ENCODE data around the gene DYRK4. TPM values are rescaled to one million over a fixed set of nuclear protein-coding genes. Genes with fewer than 3 reads are reported as not detected.

The DYRK4 gene
- total RNA-seq, 1 donor from 2014 or later = 19.4 TPM

GRCh38 chr12:4556735-4557530 lies 5.1 kb upstream of the DYRK4 start:
- H3K36me3 ChIP-seq = no peaks in the 10 kb centered on the region
- peaks cover 5% of the 10 kb centered on the region for H3K4me1 ChIP-seq
- DNase-seq (ENCODE audit: extremely low spot score in 2 of 2) = no peak
- no peaks in the 10 kb centered on the region for H3K9me3 ChIP-seq
- H3K4me3 ChIP-seq = no peak overlapping the region
- TF ChIP-seq POLR2AphosphoS5 (IDR thresholded peaks at IDR 0.05; ENCODE audit: insufficient read depth in 1 of 2, low read depth in 1 of 2) (no peak), POLR2A (IDR thresholded peaks at IDR 0.05) (no peak)
- TF ChIP-seq, protein P1, sequence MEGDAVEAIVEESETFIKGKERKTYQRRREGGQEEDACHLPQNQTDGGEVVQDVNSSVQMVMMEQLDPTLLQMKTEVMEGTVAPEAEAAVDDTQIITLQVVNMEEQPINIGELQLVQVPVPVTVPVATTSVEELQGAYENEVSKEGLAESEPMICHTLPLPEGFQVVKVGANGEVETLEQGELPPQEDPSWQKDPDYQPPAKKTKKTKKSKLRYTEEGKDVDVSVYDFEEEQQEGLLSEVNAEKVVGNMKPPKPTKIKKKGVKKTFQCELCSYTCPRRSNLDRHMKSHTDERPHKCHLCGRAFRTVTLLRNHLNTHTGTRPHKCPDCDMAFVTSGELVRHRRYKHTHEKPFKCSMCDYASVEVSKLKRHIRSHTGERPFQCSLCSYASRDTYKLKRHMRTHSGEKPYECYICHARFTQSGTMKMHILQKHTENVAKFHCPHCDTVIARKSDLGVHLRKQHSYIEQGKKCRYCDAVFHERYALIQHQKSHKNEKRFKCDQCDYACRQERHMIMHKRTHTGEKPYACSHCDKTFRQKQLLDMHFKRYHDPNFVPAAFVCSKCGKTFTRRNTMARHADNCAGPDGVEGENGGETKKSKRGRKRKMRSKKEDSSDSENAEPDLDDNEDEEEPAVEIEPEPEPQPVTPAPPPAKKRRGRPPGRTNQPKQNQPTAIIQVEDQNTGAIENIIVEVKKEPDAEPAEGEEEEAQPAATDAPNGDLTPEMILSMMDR (IDR thresholded peaks at IDR 0.05) = no peak
- intact Hi-C loops (cut with DNase I) = no loop called here
- H3K27me3 ChIP-seq = no peaks in the 10 kb centered on the region
- H3K27ac ChIP-seq = no peak overlapping the region

- no peaks in the 10 kb centered on the region for H3K27me3 ChIP-seq
- TF ChIP-seq POLR2A (IDR thresholded peaks at IDR 0.05) (no peak), POLR2AphosphoS5 (IDR thresholded peaks at IDR 0.05; ENCODE audit: insufficient read depth in 1 of 2, low read depth in 1 of 2) (no peak)
- TF ChIP-seq, protein P1 (IDR thresholded peaks at IDR 0.05) = no peak
- no peak for DNase-seq (ENCODE audit: extremely low spot score in 2 of 2)
- no peak overlapping the region for H3K27ac ChIP-seq
- no peak overlapping the region for H3K4me3 ChIP-seq
- H3K4me1 ChIP-seq = peaks cover 8% of the 10 kb centered on the region
- no peaks in the 10 kb centered on the region for H3K9me3 ChIP-seq
- no peaks in the 10 kb centered on the region for H3K36me3 ChIP-seq
- intact Hi-C loops (cut with DNase I) = no loop called here
Observed at GRCh38 chr12:4557586-4557985, 4.4 kb upstream of the DYRK4 start.

DNA sequence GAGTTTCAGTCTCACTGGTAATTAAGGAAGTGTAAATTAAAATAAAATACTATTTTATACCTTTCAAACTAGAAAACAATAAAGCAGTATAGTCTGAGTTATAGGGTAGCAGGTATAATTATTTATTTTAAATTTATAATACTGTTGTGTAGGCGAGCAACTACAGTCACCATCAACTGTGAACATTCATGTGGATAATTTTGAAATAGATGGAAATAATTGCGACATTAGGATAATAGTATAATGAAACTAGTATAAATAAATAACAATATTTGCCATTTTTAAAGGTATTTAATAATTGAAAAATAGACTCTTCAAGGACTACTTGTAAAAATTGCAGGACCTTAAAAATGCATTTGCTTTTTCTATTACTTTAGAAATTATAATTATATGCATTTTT lies 3.8 kb upstream of the DYRK4 start:
- no peak overlapping the region for H3K27ac ChIP-seq
- DNase-seq (ENCODE audit: extremely low spot score in 2 of 2) = no peak
- H3K36me3 ChIP-seq = no peaks in the 10 kb centered on the region
- intact Hi-C loops (cut with DNase I) = no loop called here
- H3K4me3 ChIP-seq = no peak overlapping the region
- H3K9me3 ChIP-seq = no peaks in the 10 kb centered on the region
- peaks cover 8% of the 10 kb centered on the region for H3K4me1 ChIP-seq
- H3K27me3 ChIP-seq = no peaks in the 10 kb centered on the region
- TF ChIP-seq, protein P1 (IDR thresholded peaks at IDR 0.05) = no peak
- TF ChIP-seq POLR2AphosphoS5 (IDR thresholded peaks at IDR 0.05; ENCODE audit: insufficient read depth in 1 of 2, low read depth in 1 of 2) = no peak
- TF ChIP-seq POLR2A (IDR thresholded peaks at IDR 0.05) = no peak

GRCh38 chr12:4563336-4563735 lies 1.3 kb downstream of the DYRK4 start:
- peaks cover 8% of the 10 kb centered on the region for H3K4me1 ChIP-seq
- no peak overlapping the region for H3K4me3 ChIP-seq
- H3K9me3 ChIP-seq = no peaks in the 10 kb centered on the region
- no peaks in the 10 kb centered on the region for H3K27me3 ChIP-seq
- TF ChIP-seq, protein P1 (IDR thresholded peaks at IDR 0.05) = no peak
- TF ChIP-seq POLR2AphosphoS5 (IDR thresholded peaks at IDR 0.05; ENCODE audit: insufficient read depth in 1 of 2, low read depth in 1 of 2) (no peak), POLR2A (IDR thresholded peaks at IDR 0.05) (no peak)
- DNase-seq (ENCODE audit: extremely low spot score in 2 of 2) = no peak
- no peaks in the 10 kb centered on the region for H3K36me3 ChIP-seq
- intact Hi-C loops (cut with DNase I) = no loop called here
- no peak overlapping the region for H3K27ac ChIP-seq

- Histone ChIP-seq H3K4me3 (no peak overlapping the region), H3K27ac (no peak overlapping the region), H3K9me3 (no peaks in the 10 kb centered on the region), H3K27me3 (no peaks in the 10 kb centered on the region), H3K36me3 (no peaks in the 10 kb centered on the region), H3K4me1 (peaks cover 8% of the 10 kb centered on the region)
- DNase-seq (ENCODE audit: extremely low spot score in 2 of 2) = no peak
- TF ChIP-seq, protein P1 (IDR thresholded peaks at IDR 0.05) = no peak
- TF ChIP-seq POLR2AphosphoS5 (IDR thresholded peaks at IDR 0.05; ENCODE audit: insufficient read depth in 1 of 2, low read depth in 1 of 2) = no peak
- intact Hi-C loops (cut with DNase I) = no loop called here
Observed at GRCh38 chr12:4564818-4565217, 2.8 kb downstream of the DYRK4 start.
